WTC11 (cell line): ENCODE measurements around the gene RNF128. TPM values are rescaled to one million over a fixed set of nuclear protein-coding genes. Genes with fewer than 3 reads are reported as not detected.

Source experiments
- ATAC-seq: fragments of 200-7000 bp; cut with Tn5 transposase; 2 replicates; pipeline ENCODE4 v1.10.0; 2021; ENCODE audit warnings: mild to moderate bottlenecking, moderate library complexity
- CTCF ChIA-PET: fragments of 300-600 bp; sonication (Branson Sonifier 250); formaldehyde crosslinking; loops from one replicate; lab custom pipeline; 2021; ENCODE audit warnings: antibody characterized with exemption; lab: Charles Lee
- POLR2A ChIA-PET: fragments of 350-600 bp; sonication (Branson Sonifier 250); formaldehyde crosslinking; loops from one replicate; lab custom pipeline; 2021; ENCODE audit warnings: antibody characterized with exemption; lab: Charles Lee
- DNase-seq: peaks from one replicate; pipeline ENCODE4 v3.0.0; 2021; ENCODE audit warnings: low spot score
- H3K27ac Mint-ChIP-seq: 2 replicates; pipeline ENCODE4 v1.8.0; 2021; ENCODE audit warnings: mixed read lengths
- H3K27me3 Mint-ChIP-seq: 2 replicates; pipeline ENCODE4 v1.8.0; 2021; ENCODE audit warnings: low read depth, mild to moderate bottlenecking, moderate library complexity, mixed read lengths
- H3K36me3 Mint-ChIP-seq: 2 replicates; pipeline ENCODE4 v1.8.0; 2021; ENCODE audit warnings: mixed read lengths
- H3K4me1 Mint-ChIP-seq: 2 replicates; pipeline ENCODE4 v1.8.0; 2022; ENCODE audit warnings: mixed read lengths
- H3K4me3 Mint-ChIP-seq: 2 replicates; pipeline ENCODE4 v1.8.0; 2021; ENCODE audit warnings: mild to moderate bottlenecking, moderate library complexity, mixed read lengths
- H3K9me3 Mint-ChIP-seq: 2 replicates; pipeline ENCODE4 v1.8.0; 2021; ENCODE audit warnings: mixed read lengths
- CREM ChIP-seq: sonication (generic); formaldehyde crosslinking; IDR thresholded peaks from 2 replicates; pipeline ENCODE4 v1.8.1; 2022; ENCODE audit warnings: mild to moderate bottlenecking, missing genetic modification reagents, moderate library complexity
- E2F1 ChIP-seq: sonication (generic); formaldehyde crosslinking; IDR thresholded peaks from 2 replicates; pipeline ENCODE4 v1.8.0; 2022; ENCODE audit warnings: mild to moderate bottlenecking, missing genetic modification reagents
- ELF4 ChIP-seq: sonication (generic); formaldehyde crosslinking; IDR thresholded peaks from 2 replicates; pipeline ENCODE4 v1.8.1; 2022; ENCODE audit warnings: low read depth, mild to moderate bottlenecking, moderate library complexity, missing genetic modification reagents
- FOXJ3 ChIP-seq: sonication (generic); formaldehyde crosslinking; IDR thresholded peaks from 2 replicates; pipeline ENCODE4 v1.9.0; 2021; ENCODE audit warnings: missing genetic modification reagents, mild to moderate bottlenecking, borderline replicate concordance
- FOXP4 ChIP-seq: sonication (generic); formaldehyde crosslinking; IDR thresholded peaks from 2 replicates; pipeline ENCODE4 v1.8.0; 2022; ENCODE audit warnings: mild to moderate bottlenecking, missing genetic modification reagents
- GABPB1 ChIP-seq: sonication (generic); formaldehyde crosslinking; IDR thresholded peaks from 2 replicates; pipeline ENCODE4 v1.8.1; 2023; ENCODE audit warnings: mild to moderate bottlenecking, missing genetic modification reagents
- HMGA2 ChIP-seq: fragments of 250-450 bp; sonication (Bioruptor Pico); IDR thresholded peaks from 2 replicates; pipeline ENCODE4 v1.4.0; 2021; ENCODE audit warnings: mild to moderate bottlenecking, moderate library complexity
- HMGXB4 ChIP-seq: sonication (generic); formaldehyde crosslinking; IDR thresholded peaks from 2 replicates; pipeline ENCODE4 v1.8.1; 2023; ENCODE audit warnings: mild to moderate bottlenecking, moderate library complexity, missing genetic modification reagents
- IRF1 ChIP-seq: sonication (generic); formaldehyde crosslinking; IDR thresholded peaks from 2 replicates; pipeline ENCODE4 v1.8.0; 2023; ENCODE audit warnings: missing genetic modification reagents
- JUN ChIP-seq: sonication (generic); formaldehyde crosslinking; IDR thresholded peaks from 2 replicates; pipeline ENCODE4 v1.8.0; 2023; ENCODE audit warnings: mild to moderate bottlenecking, missing genetic modification reagents
- NR1H2 ChIP-seq: sonication (generic); formaldehyde crosslinking; IDR thresholded peaks from 2 replicates; pipeline ENCODE4 v1.9.0; 2021; ENCODE audit warnings: mild to moderate bottlenecking, moderate library complexity, missing genetic modification reagents
- PRRX2 ChIP-seq: fragments of 250-450 bp; sonication (Bioruptor Pico); IDR thresholded peaks from 2 replicates; pipeline ENCODE4 v1.8.0; 2021; ENCODE audit warnings: mild to moderate bottlenecking
- RELA ChIP-seq: sonication (generic); formaldehyde crosslinking; IDR thresholded peaks from 2 replicates; pipeline ENCODE4 v1.8.1; 2022; ENCODE audit warnings: missing genetic modification reagents, mild to moderate bottlenecking, borderline replicate concordance
- SMAD4 ChIP-seq: sonication (generic); formaldehyde crosslinking; IDR thresholded peaks from 2 replicates; pipeline ENCODE4 v1.8.0; 2022; ENCODE audit warnings: mild to moderate bottlenecking, missing genetic modification reagents
- USF2 ChIP-seq: sonication (generic); formaldehyde crosslinking; IDR thresholded peaks from 2 replicates; pipeline ENCODE4 v1.8.1; 2023; ENCODE audit warnings: mild to moderate bottlenecking, missing genetic modification reagents, moderate library complexity
- ZMAT4 ChIP-seq: fragments of 250-450 bp; sonication (Bioruptor Pico); IDR thresholded peaks from 2 replicates; pipeline ENCODE4 v1.9.0; 2021; ENCODE audit warnings: mild to moderate bottlenecking
- ZNF263 ChIP-seq: sonication (generic); formaldehyde crosslinking; IDR thresholded peaks from 2 replicates; pipeline ENCODE4 v1.8.1; 2022; ENCODE audit warnings: low read depth, mild to moderate bottlenecking, moderate library complexity, missing genetic modification reagents
- ZNF281 ChIP-seq: sonication (generic); formaldehyde crosslinking; IDR thresholded peaks from 2 replicates; pipeline ENCODE4 v1.8.0; 2023; ENCODE audit warnings: mild to moderate bottlenecking, missing genetic modification reagents
- ZNF317 ChIP-seq: sonication (generic); formaldehyde crosslinking; IDR thresholded peaks from 2 replicates; pipeline ENCODE4 v1.8.1; 2023; ENCODE audit warnings: low read depth, mild to moderate bottlenecking, moderate library complexity, missing genetic modification reagents, borderline replicate concordance
- ZNF396 ChIP-seq: fragments of 250-450 bp; sonication (Bioruptor Pico); IDR thresholded peaks from 2 replicates; pipeline ENCODE4 v1.8.0; 2021; ENCODE audit warnings: mild to moderate bottlenecking, moderate library complexity, borderline replicate concordance
- ZNF416 ChIP-seq: fragments of 250-450 bp; sonication (Bioruptor Pico); IDR thresholded peaks from 2 replicates; pipeline ENCODE4 v1.9.0; 2021; ENCODE audit warnings: mild to moderate bottlenecking, inconsistent platforms
- total RNA-seq: library from RNA; stranded (reverse); gene quantifications from 3 replicates; pipeline ENCODE4 v1.2.3, GENCODE V29; 2021

RNF128 gene
- total RNA-seq, 1 experiment from 2014 or later, result 1.0 TPM

- peaks cover 4% of the 10 kb centered on the region for H3K27me3 Mint-ChIP-seq
- CTCF ChIA-PET, result no interaction called here
- peaks cover 6% of the 10 kb centered on the region; the same call in 1 of the 2 replicates for H3K4me1 Mint-ChIP-seq
- H3K27ac Mint-ChIP-seq, result no peak overlapping the region
- ATAC-seq (no peak), DNase-seq (no peak)
- no peaks in the 10 kb centered on the region for H3K36me3 Mint-ChIP-seq
- H3K4me3 Mint-ChIP-seq, result no peak overlapping the region
- H3K9me3 Mint-ChIP-seq, result no peaks in the 10 kb centered on the region
- POLR2A ChIA-PET, result no interaction called here
- no peak for TF ChIP-seq ZMAT4 (CRISPR knock-in tag)
- no peak for TF ChIP-seq ZNF281
- no peak for TF ChIP-seq NR1H2 (CRISPR knock-in tag)
- no peak for TF ChIP-seq RELA (CRISPR knock-in tag)
- no peak for TF ChIP-seq CREM (CRISPR knock-in tag)
- no peak for TF ChIP-seq ZNF416 (CRISPR knock-in tag)
- TF ChIP-seq E2F1 (CRISPR knock-in tag), result no peak
Observed at GRCh38 chrX:106734827-106735226, 8.3 kb downstream of the RNF128 start.

GRCh38 chrX:106740193-106740780 is 13.8 kb downstream of the RNF128 start:
- H3K36me3 Mint-ChIP-seq, result no peaks in the 10 kb centered on the region
- H3K9me3 Mint-ChIP-seq, result no peaks in the 10 kb centered on the region
- ChIA-PET CTCF (no interaction called here), POLR2A (no interaction called here)
- DNase-seq (no peak), ATAC-seq (no peak)
- H3K4me3 Mint-ChIP-seq, result no peak overlapping the region
- no peak overlapping the region for H3K27ac Mint-ChIP-seq
- TF ChIP-seq GABPB1 (CRISPR knock-in tag) (no peak), USF2 (CRISPR knock-in tag) (no peak), FOXJ3 (CRISPR knock-in tag) (no peak), FOXP4 (CRISPR knock-in tag) (no peak)
- no peaks in the 10 kb centered on the region for H3K27me3 Mint-ChIP-seq
- H3K4me1 Mint-ChIP-seq, result no peaks in the 10 kb centered on the region

- no peaks in the 10 kb centered on the region for H3K9me3 Mint-ChIP-seq
- CTCF ChIA-PET, result no interaction called here
- H3K4me3 Mint-ChIP-seq, result no peak overlapping the region
- ATAC-seq (no peak), DNase-seq (no peak)
- H3K4me1 Mint-ChIP-seq, result no peaks in the 10 kb centered on the region
- POLR2A ChIA-PET, result no interaction called here
- H3K27me3 Mint-ChIP-seq, result no peaks in the 10 kb centered on the region
- H3K36me3 Mint-ChIP-seq, result no peaks in the 10 kb centered on the region
- no peak overlapping the region for H3K27ac Mint-ChIP-seq
- TF ChIP-seq SMAD4, result no peak
- TF ChIP-seq ZNF317 (CRISPR knock-in tag), result no peak
- no peak for TF ChIP-seq JUN (CRISPR knock-in tag)
- TF ChIP-seq HMGA2 (CRISPR knock-in tag), result no peak
- no peak for TF ChIP-seq FOXJ3 (CRISPR knock-in tag)
- TF ChIP-seq CREM (CRISPR knock-in tag), result no peak
- TF ChIP-seq PRRX2 (CRISPR knock-in tag), result no peak
- TF ChIP-seq ZNF263 (CRISPR knock-in tag), result no peak
- no peak for TF ChIP-seq ELF4 (CRISPR knock-in tag)
- TF ChIP-seq HMGXB4 (CRISPR knock-in tag), result no peak
- no peak for TF ChIP-seq ZNF396 (CRISPR knock-in tag)
- TF ChIP-seq IRF1, result no peak
Observed at GRCh38 chrX:106742193-106742592, 15.7 kb downstream of the RNF128 start.
